Upper lobe of left lung (tissue), 6 donors: Measurements from ENCODE around the gene MYZAP. TPM values are rescaled to one million over a fixed set of nuclear protein-coding genes. Genes with fewer than 3 reads are reported as not detected.

Source experiments
- ATAC-seq, 2 donors: fragments of 200-7000 bp; cut with Tn5 transposase; one replicate each; pipeline ENCODE4 v1.9.1; 2022; ENCODE audit warnings: mild to moderate bottlenecking in 2 of 2, moderate library complexity in 2 of 2; ENCODE audit not compliant: low FRiP score in 2 of 2
- DNase-seq, 2 donors: peaks; one replicate each; pipeline ENCODE4 v3.0.0-alpha.2; 2019 to 2020
- H3K27ac ChIP-seq, 4 donors: fragments of 200-600 bp; sonication (generic); one replicate each; pipeline ENCODE4 v1.5.1; 2016 to 2019
- H3K27me3 ChIP-seq, 4 donors: fragments of 200-600 bp; sonication (generic); one replicate each; pipeline ENCODE4 v1.5.1; 2017 to 2019
- H3K36me3 ChIP-seq, 4 donors: fragments of 200-600 bp; sonication (generic); one replicate each; pipeline ENCODE4 v1.5.1; 2016 to 2019
- H3K4me1 ChIP-seq, 4 donors: fragments of 200-600 bp; sonication (generic); one replicate each; pipeline ENCODE4 v1.5.1; 2018 to 2019
- H3K4me3 ChIP-seq, 4 donors: fragments of 200-600 bp; sonication (generic); one replicate each; pipeline ENCODE4 v1.5.1; 2017 to 2019; ENCODE audit warnings: mild to moderate bottlenecking in 2 of 4, moderate library complexity in 1 of 4
- H3K9me3 ChIP-seq, 4 donors: fragments of 200-600 bp; sonication (generic); one replicate each; pipeline ENCODE4 v1.5.1; 2018 to 2019
- CTCF ChIP-seq, 6 experiments: fragments of 450-650 bp in 4 of 6; fragments of 200-600 bp in 2 of 6; sonication (generic) in 2 of 6; IDR thresholded peaks; one replicate each; pipeline ENCODE4 v1.5.1; 2016 to 2019; ENCODE audit warnings: antibody characterized with exemption in 6 of 6
- EP300 ChIP-seq, 4 donors: sonication (generic); formaldehyde crosslinking; IDR thresholded peaks; one replicate each; pipeline ENCODE4 v1.5.1; 2017; ENCODE audit warnings: antibody characterized with exemption in 4 of 4, control low read depth in 2 of 4
- POLR2A ChIP-seq, 4 donors: fragments of 450-650 bp; IDR thresholded peaks; one replicate each; pipeline ENCODE4 v1.5.1; 2016 to 2017; ENCODE audit warnings: antibody characterized with exemption in 4 of 4, mild to moderate bottlenecking in 2 of 4
- POLR2AphosphoS5 ChIP-seq, 2 donors: sonication (generic); formaldehyde crosslinking; IDR thresholded peaks; one replicate each; pipeline ENCODE4 v1.5.1; 2017; ENCODE audit warnings: antibody characterized with exemption in 2 of 2
- WGBS, 2 donors: methylation state at CpG; one replicate each; pipeline ENCODE4 v1.1.5; 2017 to 2018; 5-methylcytosine and 5-hydroxymethylcytosine counted together
- total RNA-seq, 6 donors: library from RNA; depleted of rRNA in 4 of 6; stranded (reverse); fragments of >200 nt in 4 of 6; gene quantifications; one replicate each; pipeline versions ENCODE4 v1.1.0 to v1.2.1, GENCODE V29; 2016 to 2021
- donor health status: DM: no; HTN: no; CAD: no; lungs with moderate emphysema.
- donor health status: DM: no; HTN: yes; CAD: no; lungs with severe emphysema.

MYZAP gene
- total RNA-seq, 6 donors from 2014 or later = 22.0 to 54.3 (median 30.4) TPM

- H3K4me3 ChIP-seq = no peak overlapping the region
- H3K4me1 ChIP-seq = peaks cover 6 to 17% (median 9%) of the 10 kb centered on the region in 4 donors
- 44 to 61% methylated on average over 4 of the region's 4 CpGs for WGBS, 2 donors
- no peaks in the 10 kb centered on the region for H3K36me3 ChIP-seq
- DNase-seq (no peak), ATAC-seq (no peak)
- H3K27me3 ChIP-seq = no peaks in the 10 kb centered on the region
- H3K9me3 ChIP-seq = no peaks in the 10 kb centered on the region
- TF ChIP-seq EP300 (IDR thresholded peaks at IDR 0.05) = no peak
- no peak for TF ChIP-seq POLR2A (IDR thresholded peaks at IDR 0.05)
- TF ChIP-seq POLR2AphosphoS5 (IDR thresholded peaks at IDR 0.05) = peak in 1 of 2 donors; percentile 44
- peak overlapping the region in 1 of 4 donors; percentile 42 for H3K27ac ChIP-seq
Observed at GRCh38 chr15:57566834-57567233, 24.9 kb upstream of the MYZAP start.

GRCh38 chr15:57567891-57568290 lies 23.8 kb upstream of the MYZAP start:
- TF ChIP-seq POLR2A (IDR thresholded peaks at IDR 0.05) (no peak), EP300 (IDR thresholded peaks at IDR 0.05) (no peak), POLR2AphosphoS5 (IDR thresholded peaks at IDR 0.05) (no peak), CTCF (IDR thresholded peaks at IDR 0.05) (no peak)
- peaks cover 6 to 17% (median 9%) of the 10 kb centered on the region in 4 donors for H3K4me1 ChIP-seq
- H3K4me3 ChIP-seq = no peak overlapping the region
- ATAC-seq (no peak), DNase-seq (no peak)
- H3K36me3 ChIP-seq = no peaks in the 10 kb centered on the region
- H3K27ac ChIP-seq = no peak overlapping the region
- H3K9me3 ChIP-seq = no peaks in the 10 kb centered on the region
- no peaks in the 10 kb centered on the region for H3K27me3 ChIP-seq
- WGBS, 2 donors = 82 to 89% methylated on average over 3 of the region's 3 CpGs

- DNase-seq (no peak), ATAC-seq (no peak)
- Histone ChIP-seq H3K36me3 (no peaks in the 10 kb centered on the region), H3K27ac (no peak overlapping the region), H3K9me3 (no peaks in the 10 kb centered on the region), H3K27me3 (no peaks in the 10 kb centered on the region), H3K4me1 (peaks cover 6 to 15% (median 9%) of the 10 kb centered on the region in 4 donors), H3K4me3 (no peak overlapping the region)
- WGBS, 2 donors = 88 to 100% methylated on average over 2 of the region's 2 CpGs
- TF ChIP-seq CTCF (IDR thresholded peaks at IDR 0.05) (no peak), EP300 (IDR thresholded peaks at IDR 0.05) (no peak), POLR2A (IDR thresholded peaks at IDR 0.05) (no peak), POLR2AphosphoS5 (IDR thresholded peaks at IDR 0.05) (no peak)
Observed at GRCh38 chr15:57568299-57568698, 23.4 kb upstream of the MYZAP start.

GRCh38 chr15:57570340-57570739 lies 21.4 kb upstream of the MYZAP start:
- no peak overlapping the region for H3K4me3 ChIP-seq
- ATAC-seq (no peak), DNase-seq (no peak)
- no peaks in the 10 kb centered on the region for H3K27me3 ChIP-seq
- no peak for TF ChIP-seq POLR2A (IDR thresholded peaks at IDR 0.05)
- TF ChIP-seq EP300 (IDR thresholded peaks at IDR 0.05) = no peak
- no peak for TF ChIP-seq POLR2AphosphoS5 (IDR thresholded peaks at IDR 0.05)
- no peaks in the 10 kb centered on the region for H3K9me3 ChIP-seq
- WGBS, 2 donors = 82 to 85% methylated on average over 2 of the region's 2 CpGs
- H3K36me3 ChIP-seq = no peaks in the 10 kb centered on the region
- H3K4me1 ChIP-seq = peaks cover under 1 to 7% (median 4%) of the 10 kb centered on the region in 4 donors
- H3K27ac ChIP-seq = no peak overlapping the region

GRCh38 chr15:57570994-57571393 lies 20.7 kb upstream of the MYZAP start:
- Histone ChIP-seq H3K9me3 (no peaks in the 10 kb centered on the region), H3K27me3 (no peaks in the 10 kb centered on the region), H3K36me3 (no peaks in the 10 kb centered on the region), H3K27ac (no peak overlapping the region), H3K4me1 (peaks cover 0 to 5% (median 0%) of the 10 kb centered on the region in 4 donors), H3K4me3 (no peak overlapping the region)
- no peak for TF ChIP-seq POLR2AphosphoS5 (IDR thresholded peaks at IDR 0.05)
- no peak for TF ChIP-seq EP300 (IDR thresholded peaks at IDR 0.05)
- TF ChIP-seq CTCF (IDR thresholded peaks at IDR 0.05) = no peak
- no peak for TF ChIP-seq POLR2A (IDR thresholded peaks at IDR 0.05)
- 48 to 84% methylated on average over 3 of the region's 3 CpGs for WGBS, 2 donors
- no peak for DNase-seq
- no peak for ATAC-seq

- Histone ChIP-seq H3K27me3 (no peaks in the 10 kb centered on the region), H3K4me3 (no peak overlapping the region), H3K9me3 (no peaks in the 10 kb centered on the region), H3K27ac (no peak overlapping the region), H3K36me3 (no peaks in the 10 kb centered on the region), H3K4me1 (peaks cover 0 to 5% (median 0%) of the 10 kb centered on the region in 4 donors)
- TF ChIP-seq POLR2A (IDR thresholded peaks at IDR 0.05) (no peak), CTCF (IDR thresholded peaks at IDR 0.05) (no peak), POLR2AphosphoS5 (IDR thresholded peaks at IDR 0.05) (no peak), EP300 (IDR thresholded peaks at IDR 0.05) (no peak)
- 86% methylated on average over 7 of the region's 7 CpGs for WGBS, 2 donors
- no peak for DNase-seq
- ATAC-seq = no peak
Observed at GRCh38 chr15:57571725-57572124, 20.0 kb upstream of the MYZAP start.
